Nephron progenitor cell (in vitro differentiated cells): ENCODE data around the gene FCF1.

Experiments used
- DNase-seq: peaks from one replicate; pipeline ENCODE4 v3.0.0; 2021
- H3K27ac Mint-ChIP-seq: 2 replicates; pipeline ENCODE4 v1.8.0; 2021; ENCODE audit warnings: mild to moderate bottlenecking, moderate library complexity, mixed read lengths
- H3K27me3 Mint-ChIP-seq: 2 replicates; pipeline ENCODE4 v1.8.0; 2021; ENCODE audit warnings: mild to moderate bottlenecking, low read depth, mixed read lengths; ENCODE audit not compliant: poor library complexity
- H3K36me3 Mint-ChIP-seq: 2 replicates; pipeline ENCODE4 v1.8.0; 2021; ENCODE audit warnings: low read depth, mixed read lengths
- H3K4me1 Mint-ChIP-seq: 2 replicates; pipeline ENCODE4 v1.8.0; 2021; ENCODE audit warnings: mixed read lengths
- H3K4me3 Mint-ChIP-seq: 2 replicates; pipeline ENCODE4 v1.8.0; 2021; ENCODE audit warnings: mild to moderate bottlenecking, moderate library complexity, mixed read lengths
- H3K9me3 Mint-ChIP-seq: 2 replicates; pipeline ENCODE4 v1.8.0; 2021; ENCODE audit warnings: mild to moderate bottlenecking, moderate library complexity, mixed read lengths
- CTCF ChIP-seq: fragments of 200-600 bp; sonication (generic); IDR thresholded peaks from 2 replicates; pipeline ENCODE4 v1.5.0; 2021; ENCODE audit warnings: antibody characterized with exemption

Gene FCF1

GRCh38 chr14:74691456-74691855, 21.5 kb upstream of the FCF1 start:
- no peaks in the 10 kb centered on the region for H3K27me3 Mint-ChIP-seq
- peaks cover 24% of the 10 kb centered on the region for H3K36me3 Mint-ChIP-seq
- no peaks in the 10 kb centered on the region for H3K4me1 Mint-ChIP-seq
- H3K4me3 Mint-ChIP-seq, result no peak overlapping the region
- DNase-seq, result no peak
- no peaks in the 10 kb centered on the region for H3K9me3 Mint-ChIP-seq
- no peak for TF ChIP-seq CTCF
- no peak overlapping the region for H3K27ac Mint-ChIP-seq

- Mint-ChIP-seq H3K4me1 (no peaks in the 10 kb centered on the region), H3K27ac (no peak overlapping the region), H3K4me3 (no peak overlapping the region), H3K9me3 (no peaks in the 10 kb centered on the region), H3K36me3 (peaks cover 28% of the 10 kb centered on the region), H3K27me3 (no peaks in the 10 kb centered on the region)
- DNase-seq, result no peak
- TF ChIP-seq CTCF, result no peak
Observed at GRCh38 chr14:74693191-74693590, 19.8 kb upstream of the FCF1 start.

- no peak for TF ChIP-seq CTCF
- Mint-ChIP-seq H3K27me3 (no peaks in the 10 kb centered on the region), H3K27ac (no peak overlapping the region), H3K36me3 (peaks cover 18% of the 10 kb centered on the region), H3K9me3 (no peaks in the 10 kb centered on the region), H3K4me1 (no peaks in the 10 kb centered on the region), H3K4me3 (no peak overlapping the region)
- no peak for DNase-seq
Observed at GRCh38 chr14:74695406-74695805, 17.5 kb upstream of the FCF1 start.

- peaks cover 26% of the 10 kb centered on the region for H3K36me3 Mint-ChIP-seq
- no peak for DNase-seq
- H3K27me3 Mint-ChIP-seq, result no peaks in the 10 kb centered on the region
- no peak overlapping the region for H3K27ac Mint-ChIP-seq
- H3K4me3 Mint-ChIP-seq, result no peak overlapping the region
- H3K4me1 Mint-ChIP-seq, result no peaks in the 10 kb centered on the region
- TF ChIP-seq CTCF, result no peak
- H3K9me3 Mint-ChIP-seq, result peaks cover 16% of the 10 kb centered on the region
Observed at GRCh38 chr14:74697011-74697410, 15.9 kb upstream of the FCF1 start.

GRCh38 chr14:74697543-74697942, 15.4 kb upstream of the FCF1 start:
- TF ChIP-seq CTCF, result no peak
- Mint-ChIP-seq H3K36me3 (peaks cover 31% of the 10 kb centered on the region), H3K27ac (no peak overlapping the region)

GRCh38 chr14:74697976-74698375, 15.0 kb upstream of the FCF1 start:
- Mint-ChIP-seq H3K4me1 (no peaks in the 10 kb centered on the region), H3K27ac (no peak overlapping the region), H3K9me3 (peaks cover 25% of the 10 kb centered on the region), H3K36me3 (peaks cover 35% of the 10 kb centered on the region), H3K27me3 (no peaks in the 10 kb centered on the region), H3K4me3 (no peak overlapping the region)
- TF ChIP-seq CTCF, result no peak
- no peak for DNase-seq

More at GRCh38 chr14:74697543-74697942, 15.4 kb upstream of the FCF1 start:
- Mint-ChIP-seq H3K4me3 (no peak overlapping the region), H3K27me3 (no peaks in the 10 kb centered on the region), H3K4me1 (no peaks in the 10 kb centered on the region), H3K9me3 (peaks cover 21% of the 10 kb centered on the region)
- DNase-seq, result no peak
